Measurements from ENCODE around the gene ZNRF3. TPM values are rescaled to one million over a fixed set of nuclear protein-coding genes. Genes with fewer than 3 reads are reported as not detected.

ZNRF3 gene
- polyA plus RNA-seq, 1 experiment: 1.4 TPM

- H3K9me3 ChIP-seq (ENCODE audit: control insufficient read depth, insufficient read depth, low read length): peaks cover 4% of the 10 kb centered on the region; the same call in 1 of the 2 replicates
- no peak for DNase-seq (ENCODE audit: low read depth, low spot score)
- H3K27me3 ChIP-seq (ENCODE audit: control insufficient read depth, insufficient read depth, low read length): no peaks in the 10 kb centered on the region
- POLR2A ChIA-PET: no interaction called here
- no peak for TF ChIP-seq CTCF (IDR thresholded peaks at IDR 0.05; ENCODE audit: low read depth, low read length)
- H3K4me3 ChIP-seq (ENCODE audit: low read depth, low read length): no peak overlapping the region
- peak overlapping the region; percentile 13 for H3K27ac ChIP-seq (ENCODE audit: low read depth, low read length)
- CTCF ChIA-PET: no interaction called here
These were observed 106.1 kb downstream of the ZNRF3 start for GRCh38 chr22:28989484-28989883.

- no peak for DNase-seq (ENCODE audit: low read depth, low spot score)
- H3K27ac ChIP-seq (ENCODE audit: low read depth, low read length): no peak overlapping the region
- no peak for TF ChIP-seq CTCF (IDR thresholded peaks at IDR 0.05; ENCODE audit: low read depth, low read length)
- peaks cover 4% of the 10 kb centered on the region; the same call in 1 of the 2 replicates for H3K9me3 ChIP-seq (ENCODE audit: control insufficient read depth, insufficient read depth, low read length)
- no peaks in the 10 kb centered on the region for H3K27me3 ChIP-seq (ENCODE audit: control insufficient read depth, insufficient read depth, low read length)
- ChIA-PET CTCF (no interaction called here), POLR2A (no interaction called here)
- no peak overlapping the region for H3K4me3 ChIP-seq (ENCODE audit: low read depth, low read length)
These were observed 106.5 kb downstream of the ZNRF3 start for GRCh38 chr22:28989912-28990311.

- Histone ChIP-seq H3K4me3 (ENCODE audit: low read depth, low read length) (no peak overlapping the region), H3K27ac (ENCODE audit: low read depth, low read length) (no peak overlapping the region), H3K9me3 (ENCODE audit: control insufficient read depth, insufficient read depth, low read length) (no peaks in the 10 kb centered on the region), H3K27me3 (ENCODE audit: control insufficient read depth, insufficient read depth, low read length) (no peaks in the 10 kb centered on the region)
- TF ChIP-seq CTCF (IDR thresholded peaks at IDR 0.05; ENCODE audit: low read depth, low read length): no peak
- ChIA-PET CTCF (no interaction called here), POLR2A (no interaction called here)
- no peak for DNase-seq (ENCODE audit: low read depth, low spot score)
These were observed 109.4 kb downstream of the ZNRF3 start for GRCh38 chr22:28992565-28993356.

- ChIA-PET CTCF (no interaction called here), POLR2A (no interaction called here)
- Histone ChIP-seq H3K27ac (ENCODE audit: low read depth, low read length) (no peak overlapping the region), H3K27me3 (ENCODE audit: control insufficient read depth, insufficient read depth, low read length) (no peaks in the 10 kb centered on the region), H3K4me3 (ENCODE audit: low read depth, low read length) (no peak overlapping the region), H3K9me3 (ENCODE audit: control insufficient read depth, insufficient read depth, low read length) (no peaks in the 10 kb centered on the region)
- DNase-seq (ENCODE audit: low read depth, low spot score): no peak
- TF ChIP-seq CTCF (IDR thresholded peaks at IDR 0.05; ENCODE audit: low read depth, low read length): no peak
These were observed 111.2 kb downstream of the ZNRF3 start for GRCh38 chr22:28994522-28994921.

- CTCF ChIA-PET: no interaction called here
- no peak for DNase-seq (ENCODE audit: low read depth, low spot score)
- no peak overlapping the region for H3K27ac ChIP-seq (ENCODE audit: low read depth, low read length)
- H3K4me3 ChIP-seq (ENCODE audit: low read depth, low read length): no peak overlapping the region
- H3K9me3 ChIP-seq (ENCODE audit: control insufficient read depth, insufficient read depth, low read length): no peaks in the 10 kb centered on the region
- H3K27me3 ChIP-seq (ENCODE audit: control insufficient read depth, insufficient read depth, low read length): no peaks in the 10 kb centered on the region
- no peak for TF ChIP-seq CTCF (IDR thresholded peaks at IDR 0.05; ENCODE audit: low read depth, low read length)
- POLR2A ChIA-PET: no interaction called here
These were observed 112.2 kb downstream of the ZNRF3 start for GRCh38 chr22:28995551-28995950.
